HEK293 (cell line): ENCODE results near the gene SYTL1.

Source experiments
- CTCF ChIA-PET: fragments of 350-600 bp; formaldehyde crosslinking; extraction: SDS; loops from one replicate; lab custom pipeline; 2021; ENCODE audit warnings: antibody characterized with exemption; lab: Yijun Ruan, JAX
- POLR2A ChIA-PET: fragments of 300-600 bp; formaldehyde crosslinking; extraction: SDS; loops from one replicate; lab custom pipeline; 2020; ENCODE audit warnings: antibody characterized with exemption, inconsistent platforms; lab: Yijun Ruan, JAX
- H3K27ac ChIP-seq: fragments of 200-500 bp; sonication (Bioruptor generic); 2 replicates; pipeline ENCODE4 v1.5.1; 2014; ENCODE audit warnings: low read depth, low read length, control low read depth, inconsistent platforms; ENCODE audit errors: extremely low read depth
- H3K36me3 ChIP-seq, 2 experiments: fragments of 200-500 bp in 1 of 2; sonication (Bioruptor generic) in 1 of 2; 1 replicate in 1 of 2; 2 replicates in 1 of 2; pipeline ENCODE4 v1.5.1; 2014 to 2017; ENCODE audit warnings: inconsistent platforms in 2 of 2, low read length in 2 of 2; ENCODE audit not compliant: control insufficient read depth in 2 of 2, insufficient read depth in 1 of 2
- H3K4me1 ChIP-seq: fragments of 200-500 bp; sonication (Bioruptor generic); 2 replicates; pipeline ENCODE4 v1.5.1; 2014; ENCODE audit warnings: mild to moderate bottlenecking, low read length, inconsistent platforms; ENCODE audit not compliant: control insufficient read depth, insufficient read depth
- H3K4me3 ChIP-seq: 2 replicates; pipeline ENCODE4 v1.5.1; 2011; ENCODE audit warnings: low read depth, mild to moderate bottlenecking, control low read depth, low read length, moderate library complexity
- H3K9me3 ChIP-seq: fragments of 200-500 bp; sonication (Bioruptor generic); 2 replicates; pipeline ENCODE4 v1.5.1; 2014; ENCODE audit warnings: low read depth, low read length, inconsistent platforms; ENCODE audit not compliant: control insufficient read depth, insufficient read depth
- BCL11A ChIP-seq: fragments of 450-650 bp; formaldehyde crosslinking; IDR thresholded peaks from 2 replicates; pipeline ENCODE4 v1.5.1; 2016; ENCODE audit warnings: low read depth, missing biosample characterization, missing genetic modification characterization
- CTCF ChIP-seq: fragments of 450-650 bp; formaldehyde crosslinking; IDR thresholded peaks from 2 replicates; pipeline ENCODE4 v1.5.1; 2016; ENCODE audit warnings: missing biosample characterization, missing genetic modification characterization
- GLIS2 ChIP-seq: fragments of 450-650 bp; formaldehyde crosslinking; IDR thresholded peaks from 2 replicates; pipeline ENCODE4 v1.5.1; 2016; ENCODE audit warnings: missing biosample characterization, missing genetic modification characterization
- HIC1 ChIP-seq: fragments of 450-650 bp; formaldehyde crosslinking; IDR thresholded peaks from 2 replicates; pipeline ENCODE4 v1.5.1; 2016; ENCODE audit warnings: missing biosample characterization, missing genetic modification characterization
- KLF16 ChIP-seq: fragments of 450-650 bp; formaldehyde crosslinking; IDR thresholded peaks from 2 replicates; pipeline ENCODE4 v1.5.1; 2017; ENCODE audit warnings: missing biosample characterization, missing genetic modification characterization
- PATZ1 ChIP-seq: fragments of 450-650 bp; formaldehyde crosslinking; IDR thresholded peaks from 2 replicates; pipeline ENCODE4 v1.5.1; 2016; ENCODE audit warnings: missing biosample characterization, missing genetic modification characterization
- REST ChIP-seq: fragments of 450-650 bp; formaldehyde crosslinking; IDR thresholded peaks from 2 replicates; pipeline ENCODE4 v1.5.1; 2016; ENCODE audit warnings: missing biosample characterization, missing genetic modification characterization
- ZBTB20 ChIP-seq: fragments of 450-650 bp; formaldehyde crosslinking; IDR thresholded peaks from 2 replicates; pipeline ENCODE4 v1.5.1; 2016; ENCODE audit warnings: missing biosample characterization, missing genetic modification characterization
- ZBTB48 ChIP-seq: fragments of 450-650 bp; formaldehyde crosslinking; IDR thresholded peaks from 2 replicates; pipeline ENCODE4 v1.5.1; 2016; ENCODE audit warnings: missing biosample characterization, missing genetic modification characterization
- ZIC2 ChIP-seq: fragments of 450-650 bp; formaldehyde crosslinking; IDR thresholded peaks from 2 replicates; pipeline ENCODE4 v1.5.1; 2016; ENCODE audit warnings: missing biosample characterization, missing genetic modification characterization
- ZNF335 ChIP-seq: fragments of 450-650 bp; formaldehyde crosslinking; conservative IDR thresholded peaks from 2 replicates; pipeline ENCODE4 v1.5.1; 2016; ENCODE audit warnings: missing biosample characterization, missing genetic modification characterization
- ZNF341 ChIP-seq: fragments of 450-650 bp; formaldehyde crosslinking; IDR thresholded peaks from 2 replicates; pipeline ENCODE4; 2016; ENCODE audit warnings: low read depth, missing biosample characterization, missing genetic modification characterization
- ZNF354C ChIP-seq: fragments of 450-650 bp; formaldehyde crosslinking; IDR thresholded peaks from 2 replicates; pipeline ENCODE4 v1.5.1; 2016; ENCODE audit warnings: missing biosample characterization, missing genetic modification characterization, low read depth, borderline replicate concordance
- ZNF423 ChIP-seq: fragments of 450-650 bp; formaldehyde crosslinking; IDR thresholded peaks from 2 replicates; pipeline ENCODE4 v1.5.1; 2016; ENCODE audit warnings: missing biosample characterization, missing genetic modification characterization
- ZNF610 ChIP-seq: fragments of 450-650 bp; formaldehyde crosslinking; IDR thresholded peaks from 2 replicates; pipeline ENCODE4 v1.5.1; 2016; ENCODE audit warnings: missing biosample characterization, missing genetic modification characterization, borderline replicate concordance
- ZNF76 ChIP-seq: fragments of 450-650 bp; formaldehyde crosslinking; IDR thresholded peaks from 2 replicates; pipeline ENCODE4; 2016; ENCODE audit warnings: low read depth, missing biosample characterization, missing genetic modification characterization, borderline replicate concordance

Gene SYTL1

GRCh38 chr1:27392778-27393635, 51.2 kb downstream of the SYTL1 start:
- POLR2A ChIA-PET, result no interaction called here
- Histone ChIP-seq H3K36me3 (no peaks in the 10 kb centered on the region), H3K9me3 (no peaks in the 10 kb centered on the region), H3K27ac (no peak overlapping the region), H3K4me1 (no peaks in the 10 kb centered on the region), H3K4me3 (peak overlapping the region; percentile 45)
- TF ChIP-seq BCL11A (tag by site-specific recombination) (0 out of 2 replicates have a peak, but pooled peaks have one; percentile 18), CTCF (peak; percentile 42; the same call in 1 of the 2 replicates), REST (tag by site-specific recombination) (0 out of 2 replicates have a peak, but pooled peaks have one; percentile 40), ZBTB20 (tag by site-specific recombination) (peak; percentile 74), GLIS2 (tag by site-specific recombination) (peak; percentile 35; the same call in 1 of the 2 replicates), ZNF341 (tag by site-specific recombination) (no peak), ZBTB48 (tag by site-specific recombination) (0 out of 2 replicates have a peak, but pooled peaks have one; percentile 18), ZNF610 (tag by site-specific recombination) (no peak), ZIC2 (tag by site-specific recombination) (peak; percentile 55), ZNF335 (peak; percentile 99), PATZ1 (tag by site-specific recombination) (0 out of 2 replicates have a peak, but pooled peaks have one; percentile 15), HIC1 (tag by site-specific recombination) (no peak), ZNF76 (tag by site-specific recombination) (peak; percentile 51; the same call in 1 of the 2 replicates), ZNF354C (no peak), KLF16 (tag by site-specific recombination) (no peak), ZNF423 (peak; percentile 64; the same call in 1 of the 2 replicates)
- CTCF ChIA-PET, result interaction anchor here (1.0 to 7.4 kb wide), 4 partner anchors 36 to 214 kb away, joined by 3 to 202 read pairs (median 4); no protein-coding TSS in a partner anchor
